IMR-90 (cell line): ENCODE data around the gene CCDC27. TPM values are rescaled to one million over a fixed set of nuclear protein-coding genes. Genes with fewer than 3 reads are reported as not detected.

ENCODE experiments used
- ATAC-seq: fragments of 200-7000 bp; cut with Tn5 transposase; 2 replicates; pipeline ENCODE4 v1.9.1; 2020; ENCODE audit warnings: low read depth, mild to moderate bottlenecking, moderate library complexity
- BruUV-seq: library from RNA; stranded (reverse); fragments of 400-500 nt; replicated peaks from 2 replicates; lab custom pipeline; 2021; lab: Mats Ljungman, UMichigan
- CTCF ChIA-PET: fragments of 300-600 bp; formaldehyde crosslinking; extraction: SDS; loops from one replicate; lab custom pipeline; 2021; ENCODE audit warnings: antibody characterized with exemption; lab: Yijun Ruan, JAX
- POLR2A ChIA-PET: fragments of 300-600 bp; sonication (Branson Sonifier 250); formaldehyde crosslinking; loops from one replicate; lab custom pipeline; 2022; ENCODE audit warnings: antibody characterized with exemption; ENCODE audit not compliant: unreplicated experiment; lab: Charles Lee
- DNase-seq: peaks from one replicate; pipeline ENCODE4 v3.0.0; 2013
- H2AFZ ChIP-seq: replicated peaks from 2 replicates; pipeline ENCODE3; 2013; ENCODE audit warnings: low read length, mild to moderate bottlenecking; ENCODE audit not compliant: poor library complexity
- H2AK5ac ChIP-seq: 2 replicates; pipeline ENCODE4 v1.6.1; 2013; ENCODE audit warnings: low read depth, low read length, inconsistent platforms
- H2AK9ac ChIP-seq: replicated peaks from 2 replicates; pipeline ENCODE3; 2013; ENCODE audit warnings: mild to moderate bottlenecking, low read depth, low read length, moderate library complexity; ENCODE audit not compliant: poor library complexity
- H2BK120ac ChIP-seq: 2 replicates; pipeline ENCODE4 v1.6.1; 2013; ENCODE audit warnings: low read depth, low read length, inconsistent platforms
- H2BK15ac ChIP-seq: 3 replicates; pipeline ENCODE4 v1.6.1; 2013; ENCODE audit warnings: low read depth, low read length, inconsistent platforms
- H2BK20ac ChIP-seq: 2 replicates; pipeline ENCODE4 v1.6.1; 2013; ENCODE audit warnings: low read depth, mild to moderate bottlenecking, inconsistent platforms, low read length, moderate library complexity
- H2BK5ac ChIP-seq: 2 replicates; pipeline ENCODE4 v1.6.1; 2013; ENCODE audit warnings: mild to moderate bottlenecking, low read depth, low read length, inconsistent platforms; ENCODE audit not compliant: poor library complexity, severe bottlenecking
- H3K14ac ChIP-seq: replicated peaks from 2 replicates; pipeline ENCODE4 v1.6.1; 2013; ENCODE audit warnings: low read depth, low read length, inconsistent platforms
- H3K18ac ChIP-seq: 2 replicates; pipeline ENCODE4 v1.6.1; 2013; ENCODE audit warnings: low read depth, low read length, control low read depth
- H3K23ac ChIP-seq: 2 replicates; pipeline ENCODE4 v1.6.1; 2013; ENCODE audit warnings: low read depth, low read length, inconsistent platforms
- H3K27ac ChIP-seq: 2 replicates; pipeline ENCODE4 v1.5.1; 2013; ENCODE audit warnings: mild to moderate bottlenecking, control low read depth, low read length; ENCODE audit not compliant: insufficient read depth
- H3K27me3 ChIP-seq: 2 replicates; pipeline ENCODE4 v1.6.1; 2013; ENCODE audit warnings: low read length; ENCODE audit not compliant: control insufficient read depth, insufficient read depth
- H3K36me3 ChIP-seq: 2 replicates; pipeline ENCODE4 v1.6.1; 2013; ENCODE audit warnings: low read length, mixed read lengths; ENCODE audit not compliant: control insufficient read depth, insufficient read depth
- H3K4ac ChIP-seq: 2 replicates; pipeline ENCODE4 v1.6.1; 2013; ENCODE audit warnings: low read depth, low read length, inconsistent platforms
- H3K4me1 ChIP-seq: 2 replicates; pipeline ENCODE4 v1.6.1; 2013; ENCODE audit warnings: low read length, mixed read lengths; ENCODE audit not compliant: control insufficient read depth, insufficient read depth
- H3K4me2 ChIP-seq: 2 replicates; pipeline ENCODE4 v1.6.1; 2013; ENCODE audit warnings: low read depth, mild to moderate bottlenecking, control low read depth, low read length, moderate library complexity
- H3K4me3 ChIP-seq: 2 replicates; pipeline ENCODE4 v1.5.1; 2013; ENCODE audit warnings: low read depth, mild to moderate bottlenecking, control low read depth, low read length, moderate library complexity; ENCODE audit not compliant: insufficient read depth
- H3K56ac ChIP-seq: 2 replicates; pipeline ENCODE4 v1.6.1; 2013; ENCODE audit warnings: low read length, inconsistent platforms; ENCODE audit not compliant: insufficient read depth; ENCODE audit errors: extremely low read depth
- H3K79me1 ChIP-seq, 2 experiments: 2 replicates each; pipeline ENCODE4 v1.6.1; 2013; ENCODE audit warnings: low read length in 2 of 2, inconsistent platforms in 1 of 2, low read depth in 1 of 2
- H3K9ac ChIP-seq: 2 replicates; pipeline ENCODE4 v1.6.1; 2013; ENCODE audit warnings: low read depth, low read length, control low read depth
- H3K9me1 ChIP-seq: 2 replicates; pipeline ENCODE4 v1.6.1; 2013; ENCODE audit warnings: low read length, inconsistent platforms; ENCODE audit not compliant: insufficient read depth
- H3K9me3 ChIP-seq: 2 replicates; pipeline ENCODE4 v1.6.1; 2013; ENCODE audit warnings: low read length; ENCODE audit not compliant: control insufficient read depth, insufficient read depth
- H4K20me1 ChIP-seq: 2 replicates; pipeline ENCODE4 v1.6.1; 2013; ENCODE audit warnings: low read length, inconsistent platforms; ENCODE audit not compliant: insufficient read depth
- H4K5ac ChIP-seq: 2 replicates; pipeline ENCODE4 v1.6.1; 2013; ENCODE audit warnings: mild to moderate bottlenecking, low read depth, low read length, control low read depth
- H4K8ac ChIP-seq, 2 experiments: 2 replicates each; pipeline ENCODE4 v1.6.1; 2013; ENCODE audit warnings: low read depth in 2 of 2, low read length in 2 of 2, control low read depth in 1 of 2, inconsistent platforms in 1 of 2
- H4K91ac ChIP-seq: 2 replicates; pipeline ENCODE4 v1.6.1; 2013; ENCODE audit warnings: low read depth, low read length, inconsistent platforms; ENCODE audit not compliant: insufficient read depth
- BHLHE40 ChIP-seq: fragments of 150-350 bp; IDR thresholded peaks from 2 replicates; pipeline ENCODE4 v1.6.1; 2016; ENCODE audit warnings: mild to moderate bottlenecking, low read depth, low read length
- CHD1 ChIP-seq: IDR thresholded peaks from 2 replicates; pipeline ENCODE4 v1.6.1; 2012; ENCODE audit warnings: low read depth, low read length, improper control_type of control experiment
- CTCF ChIP-seq: conservative IDR thresholded peaks from 2 replicates; pipeline ENCODE4 v1.5.1; 2012; ENCODE audit warnings: mild to moderate bottlenecking, low read depth, low read length, improper control_type of control experiment
- ELK1 ChIP-seq: fragments of 150-350 bp; IDR thresholded peaks from 2 replicates; pipeline ENCODE4 v1.6.1; 2016; ENCODE audit warnings: low read depth, mild to moderate bottlenecking, low read length, moderate library complexity, borderline replicate concordance
- FOS ChIP-seq: fragments of 150-350 bp; IDR thresholded peaks from 2 replicates; pipeline ENCODE4 v1.6.1; 2016; ENCODE audit warnings: low read depth, low read length
- MAFK ChIP-seq: IDR thresholded peaks from 2 replicates; pipeline ENCODE4 v1.6.1; 2012; ENCODE audit warnings: low read depth, low read length, improper control_type of control experiment
- NFE2L2 ChIP-seq: fragments of 150-350 bp; IDR thresholded peaks from 2 replicates; pipeline ENCODE4 v1.6.1; 2016; ENCODE audit warnings: low read depth, mild to moderate bottlenecking, low read length
- POLR2A ChIP-seq: IDR thresholded peaks from 2 replicates; pipeline ENCODE4 v1.6.1; 2012; ENCODE audit warnings: mild to moderate bottlenecking, low read depth, low read length
- RAD21 ChIP-seq: IDR thresholded peaks from 2 replicates; pipeline ENCODE4 v1.6.1; 2012; ENCODE audit warnings: low read length, improper control_type of control experiment
- RCOR1 ChIP-seq: IDR thresholded peaks from 2 replicates; pipeline ENCODE4 v1.6.1; 2012; ENCODE audit warnings: mild to moderate bottlenecking, low read length, improper control_type of control experiment; ENCODE audit not compliant: insufficient replicate concordance
- RFX5 ChIP-seq: IDR thresholded peaks from 2 replicates; pipeline ENCODE4 v1.8.0; 2012; ENCODE audit warnings: low read depth, mild to moderate bottlenecking, low read length, moderate library complexity
- SMC3 ChIP-seq: fragments of 150-350 bp; IDR thresholded peaks from 2 replicates; pipeline ENCODE4 v1.6.1; 2016; ENCODE audit warnings: low read depth, mild to moderate bottlenecking, antibody characterized with exemption, low read length, moderate library complexity
- WGBS, 2 experiments: methylation state at CpG; one replicate each; pipeline versions ENCODE4 v1.1.5 to v1.1.7; 2013; ENCODE audit warnings: missing lambda C conversion rate in 2 of 2; ENCODE audit not compliant: insufficient read length in 1 of 2; ENCODE audit errors: extremely low coverage in 2 of 2; 5-methylcytosine and 5-hydroxymethylcytosine counted together
- dilution Hi-C: fragments of 300-500 bp; cut with HindIII; formaldehyde crosslinking; loops from one replicate; pipeline ENCODE4 v1.14.3; 2018; ENCODE audit warnings: low sequenced_read_pairs; ENCODE audit not compliant: unreplicated experiment
- in situ Hi-C: fragments of 300-500 bp; cut with MboI; formaldehyde crosslinking; loops from 3 replicates; pipeline ENCODE4 v1.14.3; 2019; ENCODE audit warnings: low sequenced_read_pairs, inconsistent platforms, mixed read lengths
- intact Hi-C: fragments of 100-400 bp; cut with micrococcal nuclease; formaldehyde crosslinking; loops from 2 replicates; pipeline ENCODE4 v1.10.0; 2022
- polyA plus RNA-seq, 3 experiments: library from polyadenylated mRNA; depleted of rRNA; stranded (reverse); fragments of >200 nt; gene quantifications; 2 replicates each; pipeline ENCODE4 v1.2.3, GENCODE V29; 2012; ENCODE audit warnings: low replicate concordance in 1 of 3
- total RNA-seq: library from RNA; depleted of rRNA; stranded (reverse); fragments of >200 nt; gene quantifications from 2 replicates; pipeline ENCODE4 v1.2.3, GENCODE V29; 2012
- TF ChIP-seq, protein P1 (sequence below): fragments of 150-350 bp; IDR thresholded peaks from 2 replicates; pipeline ENCODE4 v1.6.1; 2017; ENCODE audit warnings: mild to moderate bottlenecking, antibody characterized with exemption, low read length, low read depth

CCDC27 gene
- total and polyA plus RNA-seq, 2 of the 4 experiments (the other 2 are of a cell fraction): not detected

- no peak for TF ChIP-seq RAD21
Observed at GRCh38 chr1:3789421-3790300, 37.4 kb downstream of the CCDC27 start (continued).

DNA sequence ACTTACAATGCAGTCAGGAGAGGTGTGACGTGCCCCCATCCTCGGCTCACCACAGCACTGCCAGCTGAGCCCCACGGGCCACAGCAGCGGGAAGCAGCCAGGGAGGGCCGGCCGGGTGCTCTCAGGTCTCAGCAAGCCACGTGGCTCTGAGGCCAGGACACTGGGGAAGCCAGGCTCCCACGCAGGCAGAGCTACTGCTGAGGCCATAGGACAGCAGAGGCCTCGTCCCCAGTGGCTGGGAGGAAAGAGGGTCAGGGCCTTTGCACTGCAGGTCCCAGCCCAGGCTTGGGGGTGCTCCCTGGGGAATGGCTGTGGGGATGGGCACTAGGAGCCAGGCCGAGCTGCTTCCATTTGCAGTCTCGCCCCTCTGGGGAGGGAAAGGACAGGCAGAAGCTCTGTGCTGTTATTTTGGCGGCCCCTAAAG, 38.3 kb downstream of the CCDC27 start:
- Histone ChIP-seq H3K4me2 (no peak overlapping the region), H2BK20ac (no peak overlapping the region), H3K27ac (no peak overlapping the region), H3K9me3 (no peaks in the 10 kb centered on the region), H3K4me3 (no peak overlapping the region), H3K9ac (no peak overlapping the region), H4K91ac (no peak overlapping the region), H3K79me1 (peaks cover 19 to 61% of the 10 kb centered on the region in 2 experiments), H3K9me1 (no peaks in the 10 kb centered on the region; the same call in 1 of the 2 replicates), H3K4me1 (peaks cover 7% of the 10 kb centered on the region; the same call in 1 of the 2 replicates), H4K5ac (no peak overlapping the region), H2BK15ac (no peak overlapping the region), H3K14ac (no peak overlapping the region), H3K27me3 (no peaks in the 10 kb centered on the region), H2AFZ (peak overlapping the region; percentile 32), H4K20me1 (peaks cover 70% of the 10 kb centered on the region), H2BK120ac (no peak overlapping the region), H3K18ac (no peak overlapping the region), H2AK9ac (no peak overlapping the region), H3K4ac (no peak overlapping the region), H4K8ac (no peak overlapping the region), H2AK5ac (no peak overlapping the region), H3K36me3 (peaks cover 37% of the 10 kb centered on the region), H2BK5ac (no peak overlapping the region), H3K56ac (no peak overlapping the region), H3K23ac (no peak overlapping the region)
- no peak for DNase-seq
- BruUV-seq: no TSS peak
- dilution Hi-C loops: no loop called here
- WGBS, 2 experiments: 92% methylated on average over 4 of the region's 12 CpGs; no CpG with 5 or more reads in 1 of the 2 experiments
- ChIA-PET POLR2A (no interaction called here), CTCF (no interaction called here)
- in situ Hi-C loops: no loop called here
- no peak for ATAC-seq
- intact Hi-C loops: no loop called here
- TF ChIP-seq FOS (no peak), POLR2A (no peak), RAD21 (no peak), SMC3 (no peak), RCOR1 (no peak), NFE2L2 (no peak), ELK1 (no peak), MAFK (no peak), RFX5 (no peak), CHD1 (no peak), BHLHE40 (no peak), CTCF (no peak)
- TF ChIP-seq, protein P1, sequence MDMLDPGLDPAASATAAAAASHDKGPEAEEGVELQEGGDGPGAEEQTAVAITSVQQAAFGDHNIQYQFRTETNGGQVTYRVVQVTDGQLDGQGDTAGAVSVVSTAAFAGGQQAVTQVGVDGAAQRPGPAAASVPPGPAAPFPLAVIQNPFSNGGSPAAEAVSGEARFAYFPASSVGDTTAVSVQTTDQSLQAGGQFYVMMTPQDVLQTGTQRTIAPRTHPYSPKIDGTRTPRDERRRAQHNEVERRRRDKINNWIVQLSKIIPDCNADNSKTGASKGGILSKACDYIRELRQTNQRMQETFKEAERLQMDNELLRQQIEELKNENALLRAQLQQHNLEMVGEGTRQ: no peak
